BE2C (cell line): Measurements from ENCODE around the gene SORBS1.

Experiments used
- DNase-seq: peaks from one replicate; pipeline ENCODE4 v3.0.0-alpha.2; 2020
- H3K27me3 ChIP-seq: fragments of 250-450 bp; sonication (Bioruptor Pico); 2 replicates; pipeline ENCODE4 v1.5.1; 2020; ENCODE audit warnings: mild to moderate bottlenecking
- H3K36me3 ChIP-seq: fragments of 250-450 bp; sonication (Bioruptor Pico); 2 replicates; pipeline ENCODE4 v1.5.1; 2020; ENCODE audit warnings: mild to moderate bottlenecking
- H3K4me1 ChIP-seq: fragments of 250-450 bp; sonication (Bioruptor Pico); 2 replicates; pipeline ENCODE4 v1.5.1; 2020
- H3K4me3 ChIP-seq: 2 replicates; pipeline ENCODE4 v1.5.1; 2011; ENCODE audit warnings: low read depth, low read length
- H3K9me3 ChIP-seq: fragments of 250-450 bp; sonication (Bioruptor Pico); 2 replicates; pipeline ENCODE4 v1.5.1; 2020
- TF ChIP-seq, protein P1 (sequence below): IDR thresholded peaks from 2 replicates; pipeline ENCODE4 v1.5.1; 2012; ENCODE audit warnings: mild to moderate bottlenecking, low read depth, low read length

The SORBS1 gene

DNA sequence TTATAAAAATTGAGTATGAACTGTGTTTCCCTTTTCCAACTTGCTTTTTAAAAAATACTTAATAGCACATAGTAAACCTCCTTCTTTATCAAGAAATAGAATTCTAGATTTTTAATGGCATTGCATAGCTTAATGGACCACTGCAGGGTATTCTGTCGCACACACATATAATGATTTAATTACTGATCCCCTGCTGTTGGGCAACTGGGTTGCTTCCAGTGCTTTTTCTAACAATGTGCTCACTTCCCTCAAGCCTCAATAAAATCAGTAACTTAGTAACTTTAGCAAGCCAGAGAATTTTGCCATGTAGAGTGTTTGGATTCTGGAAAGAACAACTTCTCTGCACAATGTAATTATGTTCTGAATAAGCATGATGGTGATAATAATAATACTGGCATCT is 221.3 kb downstream of the SORBS1 start:
- Histone ChIP-seq H3K9me3 (no peaks in the 10 kb centered on the region), H3K36me3 (no peaks in the 10 kb centered on the region), H3K4me1 (no peaks in the 10 kb centered on the region), H3K27me3 (no peaks in the 10 kb centered on the region), H3K4me3 (no peak overlapping the region)
- DNase-seq = no peak
- TF ChIP-seq, protein P1, sequence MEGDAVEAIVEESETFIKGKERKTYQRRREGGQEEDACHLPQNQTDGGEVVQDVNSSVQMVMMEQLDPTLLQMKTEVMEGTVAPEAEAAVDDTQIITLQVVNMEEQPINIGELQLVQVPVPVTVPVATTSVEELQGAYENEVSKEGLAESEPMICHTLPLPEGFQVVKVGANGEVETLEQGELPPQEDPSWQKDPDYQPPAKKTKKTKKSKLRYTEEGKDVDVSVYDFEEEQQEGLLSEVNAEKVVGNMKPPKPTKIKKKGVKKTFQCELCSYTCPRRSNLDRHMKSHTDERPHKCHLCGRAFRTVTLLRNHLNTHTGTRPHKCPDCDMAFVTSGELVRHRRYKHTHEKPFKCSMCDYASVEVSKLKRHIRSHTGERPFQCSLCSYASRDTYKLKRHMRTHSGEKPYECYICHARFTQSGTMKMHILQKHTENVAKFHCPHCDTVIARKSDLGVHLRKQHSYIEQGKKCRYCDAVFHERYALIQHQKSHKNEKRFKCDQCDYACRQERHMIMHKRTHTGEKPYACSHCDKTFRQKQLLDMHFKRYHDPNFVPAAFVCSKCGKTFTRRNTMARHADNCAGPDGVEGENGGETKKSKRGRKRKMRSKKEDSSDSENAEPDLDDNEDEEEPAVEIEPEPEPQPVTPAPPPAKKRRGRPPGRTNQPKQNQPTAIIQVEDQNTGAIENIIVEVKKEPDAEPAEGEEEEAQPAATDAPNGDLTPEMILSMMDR = no peak

DNA sequence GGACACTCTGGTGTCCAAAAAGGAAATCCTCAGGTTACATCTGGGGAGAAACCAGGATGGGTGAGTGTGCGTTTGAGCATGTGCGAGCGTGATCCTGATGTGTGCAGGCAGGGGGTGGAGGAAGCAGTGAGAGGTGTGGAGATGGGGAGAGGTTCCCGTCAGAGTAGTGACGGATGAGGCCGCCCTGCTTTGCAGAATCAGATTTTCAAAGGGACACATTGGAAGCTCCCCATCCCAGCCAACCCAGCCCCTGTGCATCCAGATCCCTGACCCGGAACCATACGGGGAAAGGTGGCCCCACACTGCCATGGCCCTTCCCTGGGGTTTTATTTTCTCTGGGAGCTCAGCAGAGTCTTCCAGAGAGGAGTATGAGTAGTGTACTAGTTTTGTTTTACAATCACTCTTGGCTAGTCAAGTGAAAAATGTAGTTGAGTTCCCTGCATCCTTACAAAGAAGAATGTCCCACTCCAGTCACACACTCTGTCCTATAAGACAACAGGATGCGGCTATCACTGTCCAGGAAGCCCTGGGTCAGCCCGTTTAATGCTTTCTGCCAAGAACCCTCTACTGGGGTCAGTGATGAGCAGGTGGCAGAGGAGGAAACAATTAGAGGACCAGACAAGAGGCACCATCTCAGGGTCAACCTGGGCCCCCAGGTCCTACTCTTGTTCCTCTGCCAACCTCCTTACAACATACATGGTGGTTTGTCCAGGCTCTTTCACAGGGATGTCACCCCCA is 223.6 kb downstream of the SORBS1 start:
- Histone ChIP-seq H3K27me3 (no peaks in the 10 kb centered on the region), H3K4me1 (no peaks in the 10 kb centered on the region), H3K4me3 (no peak overlapping the region), H3K9me3 (no peaks in the 10 kb centered on the region), H3K36me3 (no peaks in the 10 kb centered on the region)
- no peak for DNase-seq
- TF ChIP-seq, protein P1 = no peak

DNA sequence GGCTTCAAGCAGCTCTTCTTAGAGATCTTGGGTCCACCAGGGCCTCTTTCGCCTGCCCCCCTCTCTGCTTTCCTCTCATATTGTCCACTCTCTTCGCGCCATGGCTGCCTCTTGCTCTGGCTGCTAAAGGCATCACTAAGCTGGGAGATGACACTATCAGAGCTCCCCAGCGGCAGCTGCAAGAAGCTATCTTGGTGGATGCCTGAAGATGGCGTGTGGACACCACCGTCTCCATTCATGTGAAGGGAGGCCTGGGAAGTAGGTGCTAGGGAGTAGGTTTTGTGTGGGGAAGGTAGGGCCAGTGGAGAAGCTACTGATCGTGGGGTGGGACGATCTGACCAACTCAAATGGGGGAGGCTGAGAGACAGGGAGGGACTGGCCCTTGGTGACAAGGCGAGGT is 224.5 kb downstream of the SORBS1 start:
- TF ChIP-seq, protein P1 = no peak
- no peaks in the 10 kb centered on the region for H3K4me1 ChIP-seq
- H3K27me3 ChIP-seq = no peaks in the 10 kb centered on the region
- H3K36me3 ChIP-seq = no peaks in the 10 kb centered on the region
- no peak overlapping the region for H3K4me3 ChIP-seq
- no peak for DNase-seq
- no peaks in the 10 kb centered on the region for H3K9me3 ChIP-seq

DNA sequence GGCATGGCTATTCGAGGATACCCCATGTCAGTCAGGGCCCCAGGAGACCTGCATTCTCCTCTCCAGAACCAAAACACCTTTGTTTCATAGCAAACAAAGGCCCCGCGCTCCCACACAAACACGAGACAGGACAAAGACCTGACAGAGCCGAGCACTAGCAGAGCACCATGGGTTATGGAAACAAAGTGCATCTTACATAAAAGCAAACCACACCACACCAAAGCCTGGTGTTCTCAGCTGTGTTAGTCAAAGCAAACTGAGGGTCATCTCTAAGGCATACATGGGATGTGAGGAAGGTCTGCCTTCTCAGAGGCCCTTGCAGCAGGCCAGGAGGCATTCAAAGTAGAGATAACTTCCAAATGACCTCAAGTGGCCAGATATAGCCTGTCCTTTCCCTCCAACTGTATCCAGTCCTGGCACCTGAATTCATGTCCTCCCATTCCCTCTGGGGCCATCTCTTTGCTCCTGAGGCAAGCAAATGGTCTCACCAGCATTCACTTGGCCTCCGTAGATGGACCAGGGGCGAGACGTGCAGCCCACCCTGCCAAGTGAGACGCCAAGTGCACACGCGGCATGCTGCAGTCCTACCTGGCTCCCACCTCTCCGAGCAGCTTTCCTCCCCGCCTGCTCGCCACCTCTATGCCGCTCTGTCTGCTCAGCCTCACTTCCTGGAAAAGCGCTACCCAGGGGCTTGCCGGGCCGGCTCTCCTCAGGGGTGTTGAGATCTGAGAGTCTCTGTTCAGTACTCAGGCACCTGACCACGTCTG is 225.1 kb downstream of the SORBS1 start:
- Histone ChIP-seq H3K27me3 (no peaks in the 10 kb centered on the region), H3K9me3 (no peaks in the 10 kb centered on the region), H3K4me3 (no peak overlapping the region), H3K4me1 (no peaks in the 10 kb centered on the region), H3K36me3 (no peaks in the 10 kb centered on the region)
- TF ChIP-seq, protein P1 = no peak
- no peak for DNase-seq

DNA sequence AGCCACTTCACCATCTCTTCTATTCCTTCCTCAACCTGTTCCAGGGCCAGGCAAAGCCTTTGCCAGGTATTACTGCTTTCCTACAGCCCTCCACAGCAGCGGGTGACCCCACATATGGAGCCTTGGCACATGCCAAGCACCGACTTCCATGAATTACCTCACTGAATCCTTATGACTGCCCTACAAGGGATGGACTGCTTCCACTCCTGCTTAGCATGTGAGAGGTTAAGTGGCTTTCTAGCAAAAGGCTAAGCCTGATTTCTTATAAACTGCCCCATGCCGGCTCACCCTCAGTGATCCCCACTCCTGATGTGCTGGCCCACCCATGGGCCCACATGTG is 226.4 kb downstream of the SORBS1 start:
- Histone ChIP-seq H3K36me3 (no peaks in the 10 kb centered on the region), H3K4me3 (no peak overlapping the region), H3K4me1 (no peaks in the 10 kb centered on the region), H3K27me3 (no peaks in the 10 kb centered on the region), H3K9me3 (no peaks in the 10 kb centered on the region)
- DNase-seq = no peak
- TF ChIP-seq, protein P1 = no peak
